DMS114 treated with DMSO at 0.1 percent for 48 hours (cell line): Measurements from ENCODE around the gene KRTAP21-2.
"Not testable (repeated sequence)": the region's sequence is repeated elsewhere in the genome, so short reads cannot be mapped to it uniquely, and the experiment has no call there.

ENCODE experiments used
- DNase-seq: peaks from one replicate; lab custom pipeline; 2025; ENCODE audit not compliant: unreplicated experiment; lab: John Stamatoyannopoulos, UW

Gene KRTAP21-2

DNA sequence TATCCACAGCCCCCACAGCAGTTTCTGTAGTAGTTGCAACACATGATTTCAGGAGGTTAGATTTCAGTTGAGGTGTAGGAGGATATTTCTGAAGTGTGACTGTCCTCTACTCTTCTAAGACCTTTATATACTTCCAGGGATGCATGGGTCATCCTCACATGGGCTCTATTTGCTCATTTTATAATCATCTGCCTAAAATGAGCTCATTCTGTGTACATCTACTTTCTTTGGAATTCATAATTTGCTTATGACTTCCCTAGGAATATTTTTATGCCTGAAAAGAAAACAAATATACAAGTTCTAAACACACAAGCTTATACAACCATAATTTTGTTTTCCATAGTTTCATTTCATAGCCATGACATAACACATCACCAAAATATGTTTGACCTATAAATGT lies at the start of gene KRTAP21-2:
Gene KRTAP21-2, minus strand, starts transcription at position 101 of the 400 bp plus-strand sequence. Its CDS starts 57 bp downstream, at position 44.
- DNase-seq, result no peak

DNA sequence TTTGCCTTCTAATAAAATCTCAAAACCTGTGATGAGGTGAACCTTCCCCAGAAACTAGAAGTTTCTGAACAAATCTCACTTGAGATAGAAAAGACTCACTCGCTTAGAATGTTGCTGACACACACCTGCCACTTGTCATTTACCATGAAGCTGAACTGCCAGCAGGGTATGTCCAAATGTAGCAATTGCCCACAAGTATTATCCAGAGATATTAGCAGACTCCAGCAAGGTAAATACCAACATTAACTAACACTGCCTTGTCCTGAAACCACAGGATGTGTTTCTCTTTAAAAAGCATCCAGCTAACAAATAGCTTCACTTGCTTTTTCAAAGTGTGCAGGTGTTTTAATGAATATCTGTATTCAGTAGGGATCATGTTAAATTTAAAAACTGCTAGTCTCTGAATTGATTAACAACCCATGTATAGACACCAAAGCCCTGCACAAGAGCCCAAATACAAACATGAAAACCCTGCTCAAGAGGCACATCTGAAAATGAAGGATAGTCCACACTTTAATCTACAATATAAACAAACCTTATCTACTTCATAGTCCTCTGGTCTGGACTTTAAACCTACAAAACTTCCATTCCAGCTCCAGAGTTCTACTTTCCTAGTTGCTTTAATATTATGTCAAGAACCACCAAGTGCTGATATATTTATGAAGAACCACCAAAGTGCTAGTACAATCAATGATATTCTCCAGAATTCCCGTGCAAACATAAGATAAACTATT lies 46.7 kb upstream of the KRTAP21-2 start:
- DNase-seq, result no peak

DNA sequence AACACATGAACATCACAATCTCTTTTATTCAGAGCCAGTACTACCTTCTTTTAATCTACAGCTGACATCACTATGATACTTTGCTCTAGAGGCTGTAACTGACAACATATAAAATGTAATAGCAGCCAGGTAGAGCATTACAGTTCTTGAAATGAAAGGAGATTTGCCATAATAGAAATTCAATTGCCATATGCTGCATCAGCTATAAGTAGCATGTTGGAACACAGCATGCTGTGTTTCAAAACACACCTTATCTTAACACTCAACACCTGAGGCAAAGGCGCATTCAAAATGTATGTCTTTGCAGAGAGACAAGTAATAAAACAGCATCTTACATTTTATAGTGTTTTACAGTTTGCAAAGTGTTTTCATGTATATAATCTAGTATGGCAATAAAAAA lies 32.2 kb upstream of the KRTAP21-2 start:
- no peak for DNase-seq

DNA sequence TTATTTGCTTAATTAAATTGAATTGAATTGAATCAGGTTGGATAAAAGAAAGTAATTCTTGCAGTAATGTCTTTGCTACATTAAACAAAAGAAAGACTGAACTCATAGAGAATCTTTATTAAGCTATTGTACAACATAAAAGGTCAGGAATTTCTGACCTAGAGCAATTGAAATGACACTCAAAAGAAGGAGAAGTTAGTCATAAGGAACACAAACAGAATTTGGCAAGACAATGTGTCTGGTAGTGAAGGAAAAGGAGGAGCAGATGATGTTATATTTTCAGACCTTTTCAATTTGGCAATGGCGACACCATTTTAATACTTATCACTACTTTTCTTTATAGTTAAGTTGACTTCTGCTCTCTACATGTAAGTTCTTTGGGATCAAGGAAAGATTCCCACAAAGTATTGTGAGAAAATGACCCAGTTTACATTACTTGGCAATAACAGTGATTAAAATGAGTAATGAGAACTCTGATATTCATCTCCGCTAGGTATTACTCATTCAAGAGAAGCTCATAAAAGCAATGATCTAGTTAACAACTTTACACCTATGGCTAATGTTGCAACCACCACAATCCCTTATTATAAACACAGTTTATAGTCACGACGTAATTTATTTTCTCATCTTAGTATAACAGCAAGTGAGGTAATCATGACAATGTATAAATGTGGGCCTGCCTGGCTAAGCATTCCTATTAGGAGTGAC lies 22.8 kb upstream of the KRTAP21-2 start:
- no peak for DNase-seq

DNA sequence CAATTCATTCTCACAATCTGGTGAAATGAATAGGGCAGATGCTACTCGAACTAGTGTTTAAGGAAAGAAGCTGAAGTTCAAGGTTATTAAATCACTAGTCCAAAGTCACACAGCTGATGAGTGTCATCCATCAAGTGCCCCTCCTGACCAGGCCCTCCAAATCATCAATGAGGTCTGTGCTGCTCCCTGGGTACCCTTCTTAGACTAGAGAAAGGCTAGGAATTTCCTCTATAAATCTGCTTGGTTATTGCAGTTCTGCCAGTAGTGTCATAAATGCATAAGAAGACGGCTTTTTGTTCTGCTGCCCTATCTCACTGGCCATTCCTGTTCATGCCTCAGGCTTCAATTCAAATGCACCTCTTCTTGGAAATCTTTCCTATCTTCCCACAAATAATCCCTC lies 13.7 kb upstream of the KRTAP21-2 start:
- DNase-seq, result no peak

DNA sequence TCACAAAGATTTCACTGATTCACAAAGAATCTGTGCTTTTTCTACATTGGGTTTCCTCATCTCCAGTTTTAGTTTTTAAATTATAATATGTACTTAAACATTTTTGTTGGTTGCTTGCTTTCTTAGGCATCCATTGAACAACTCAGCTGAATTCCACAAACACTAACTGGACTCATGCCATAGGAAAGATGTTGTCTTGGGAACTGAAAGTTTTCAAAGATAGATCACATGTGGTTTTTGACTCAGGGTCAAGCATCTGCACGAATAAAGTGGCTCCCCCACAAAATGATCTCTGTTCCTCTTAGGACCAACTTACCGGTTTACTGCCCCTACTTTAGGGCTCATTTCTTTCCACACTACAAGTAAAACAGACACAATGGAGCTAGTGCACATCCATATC lies 11.2 kb upstream of the KRTAP21-2 start:
- DNase-seq, result no peak

DNA sequence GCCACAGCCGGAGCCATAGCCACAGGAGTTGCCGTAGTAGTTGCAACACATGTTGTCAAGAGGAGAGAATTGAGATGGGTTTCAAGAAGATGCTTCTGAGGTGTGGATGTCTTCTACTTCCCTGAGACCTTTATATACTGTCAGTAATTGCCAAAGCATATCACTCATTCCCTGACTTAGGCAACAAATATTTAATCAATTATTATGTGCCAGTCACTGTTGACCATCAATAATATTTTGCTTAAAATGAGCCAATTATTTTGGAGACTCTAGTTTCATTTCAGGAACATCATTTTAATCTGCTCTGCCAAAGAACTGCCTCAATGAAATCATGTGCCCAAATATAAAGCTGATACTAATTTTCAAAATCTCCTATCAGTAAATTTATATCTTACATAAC lies 8.3 kb upstream of the KRTAP21-2 start, which contains the start of gene KRTAP21-1:
Gene KRTAP21-1, minus strand, starts transcription at position 101 of the 400 bp plus-strand sequence. Its CDS starts 50 bp downstream, at position 51.
- DNase-seq, result not testable (repeated sequence)

DNA sequence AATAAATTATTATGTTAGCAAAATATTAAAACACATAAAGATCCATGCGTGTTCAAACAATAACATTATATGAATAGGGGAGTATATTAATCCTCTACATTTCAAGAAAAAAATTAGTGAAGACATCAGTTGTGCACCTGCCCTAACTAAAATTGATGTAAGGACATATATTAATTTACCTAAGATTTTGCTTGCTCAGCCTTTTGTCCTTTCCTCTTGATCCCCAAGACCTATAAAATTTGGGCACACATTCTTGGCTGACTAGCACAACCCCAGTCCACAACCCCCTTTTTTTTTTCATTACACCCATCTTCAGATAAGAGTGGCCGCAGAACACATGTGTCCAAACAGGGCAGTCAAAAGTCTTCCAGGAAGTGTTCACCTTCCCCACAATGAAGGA lies 6.6 kb downstream of the KRTAP21-2 start:
- no peak for DNase-seq

DNA sequence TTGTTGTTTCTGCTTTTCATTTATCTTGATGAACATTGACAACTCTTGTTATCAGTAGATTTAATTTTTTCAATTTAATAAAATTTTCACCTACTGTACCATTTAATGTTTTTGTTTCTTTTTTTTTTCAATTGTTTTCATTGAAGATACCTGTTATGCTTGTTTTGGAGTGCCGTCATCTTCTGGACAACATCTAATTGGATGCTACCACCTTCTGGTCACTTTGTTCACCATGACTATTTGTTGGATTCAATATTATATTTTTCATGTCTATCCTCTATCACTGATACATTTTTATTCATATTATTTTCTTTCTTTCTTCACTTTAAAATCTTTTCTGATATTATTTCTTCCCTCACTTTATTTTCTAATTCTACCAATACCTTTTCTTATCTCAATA lies 14.0 kb downstream of the KRTAP21-2 start:
- no peak for DNase-seq

DNA sequence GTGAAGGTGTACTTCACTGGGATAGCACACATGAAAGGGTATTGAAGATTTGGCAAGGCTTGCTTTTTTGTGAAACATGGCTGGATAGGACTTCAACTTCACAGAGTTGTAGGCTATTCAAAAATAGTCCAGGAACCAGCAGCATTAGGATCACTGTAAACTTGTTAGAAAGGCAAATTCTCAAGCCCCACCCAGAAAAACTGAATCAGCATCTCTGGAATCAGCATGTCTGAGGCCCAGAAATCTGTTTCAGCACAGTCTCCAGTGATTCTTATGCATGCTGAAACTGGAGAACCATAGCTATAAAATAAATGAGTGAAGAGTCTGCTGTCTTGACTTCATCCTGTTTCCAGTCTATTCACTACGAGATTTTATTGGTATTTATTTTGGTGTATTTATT lies 20.3 kb downstream of the KRTAP21-2 start:
- DNase-seq, result no peak

DNA sequence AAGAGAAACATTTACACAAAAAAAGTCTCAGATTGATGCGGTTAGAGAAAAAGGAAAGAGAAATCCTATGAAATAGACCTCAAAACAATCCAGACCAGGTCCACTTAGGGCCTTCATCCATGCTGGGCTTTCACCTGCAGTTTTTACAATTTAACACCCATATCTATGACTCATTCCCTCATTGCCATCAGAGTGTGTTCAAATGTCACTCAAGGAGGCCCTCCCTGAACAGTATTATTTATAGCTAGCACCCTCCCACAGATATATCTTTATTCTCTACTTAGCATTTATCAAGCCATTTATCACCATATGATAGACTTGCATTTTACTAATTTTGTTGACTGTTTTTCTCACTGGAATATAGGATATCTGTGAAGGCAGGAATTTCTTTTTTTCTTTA lies 27.7 kb downstream of the KRTAP21-2 start:
- no peak for DNase-seq

DNA sequence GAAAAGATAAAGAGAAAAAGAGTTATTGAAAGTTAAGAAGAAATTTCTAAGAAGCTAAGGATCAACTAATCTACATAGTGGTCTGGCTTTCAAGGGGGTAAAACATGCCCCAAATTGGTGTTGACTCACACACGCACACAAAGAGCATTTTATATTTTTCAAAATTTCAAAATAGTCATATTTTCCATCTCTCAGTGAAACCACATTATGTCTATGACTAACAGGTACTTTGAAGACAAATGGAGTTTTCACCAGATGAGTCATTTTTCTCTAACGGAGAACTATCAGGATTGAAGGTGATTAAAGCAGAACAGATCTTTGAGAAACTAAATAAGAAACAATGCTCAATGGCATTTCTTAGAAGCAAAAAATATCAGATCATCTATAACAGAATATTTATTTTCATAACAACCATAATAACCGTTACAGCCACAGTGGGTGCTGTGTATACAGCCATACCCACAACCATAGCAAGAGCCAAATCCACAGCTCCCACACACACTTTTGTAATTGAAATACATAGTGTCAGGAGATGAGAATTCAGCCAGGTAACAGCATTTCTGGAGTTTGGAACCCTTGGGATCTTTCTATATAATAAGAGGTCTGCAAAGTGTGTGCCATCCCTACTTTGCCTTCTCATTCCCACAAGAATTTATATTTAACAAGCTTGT lies 28.7 kb downstream of the KRTAP21-2 start, which contains the start of gene KRTAP21-3:
Gene KRTAP21-3, minus strand, starts transcription at position 539 of the 671 bp plus-strand sequence. Its CDS starts 18 bp downstream, at position 521.
- no peak for DNase-seq

DNA sequence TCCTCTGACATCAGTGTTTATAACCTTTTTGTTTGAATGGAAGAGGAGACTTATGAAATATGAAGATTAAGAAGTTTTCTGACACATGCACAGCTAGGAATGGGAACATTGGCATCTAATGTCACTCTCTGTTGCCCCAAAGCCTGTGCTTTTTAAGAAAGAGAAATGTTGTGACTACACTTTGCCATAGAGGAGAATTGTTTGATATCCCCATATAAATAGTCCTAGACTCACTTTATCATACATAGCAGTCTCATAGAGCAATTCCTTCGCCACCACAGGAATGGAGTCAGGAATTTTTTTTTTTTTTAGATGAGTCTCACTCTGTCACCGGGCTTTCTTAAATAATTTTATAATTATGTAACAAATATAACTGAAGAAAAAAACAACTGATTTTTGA lies 30.0 kb downstream of the KRTAP21-2 start:
- no peak for DNase-seq

DNA sequence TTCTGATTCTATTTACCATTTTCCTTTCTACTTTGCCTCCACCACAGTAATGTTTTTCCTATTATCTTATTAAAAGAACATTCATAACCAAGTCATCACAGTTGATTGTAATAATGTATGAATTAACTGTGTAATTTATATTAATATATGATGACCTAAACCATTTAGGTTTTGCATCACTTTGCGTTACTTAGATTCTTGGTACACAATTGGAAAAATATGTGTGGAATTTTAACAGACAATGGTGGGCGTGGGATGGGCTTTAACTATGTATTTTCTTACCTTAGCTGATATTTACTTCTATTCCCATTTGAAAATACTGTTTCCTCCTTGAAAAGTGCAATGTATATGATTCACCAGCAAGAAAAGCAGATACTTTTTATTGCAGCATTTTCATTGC lies 32.1 kb downstream of the KRTAP21-2 start:
- DNase-seq, result no peak

DNA sequence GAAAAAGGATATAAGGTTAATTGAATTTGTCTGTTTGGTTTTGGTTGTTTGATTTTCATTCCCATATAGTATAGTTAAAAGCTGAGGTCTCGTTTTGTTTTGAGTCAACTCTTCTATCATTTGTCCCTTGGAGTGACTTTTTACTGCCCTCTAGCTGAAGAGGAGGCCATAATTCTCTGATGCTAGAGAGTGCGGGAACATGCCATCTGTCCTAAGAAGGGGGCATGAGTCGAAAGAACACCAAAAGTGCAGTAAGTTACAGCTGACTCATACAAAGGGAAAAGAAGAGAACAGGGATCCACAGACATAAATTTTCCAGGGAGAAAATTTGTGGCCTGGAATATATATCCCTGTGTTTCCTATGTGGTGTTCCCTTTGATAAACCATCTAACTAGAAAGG lies 32.6 kb downstream of the KRTAP21-2 start:
- no peak for DNase-seq

DNA sequence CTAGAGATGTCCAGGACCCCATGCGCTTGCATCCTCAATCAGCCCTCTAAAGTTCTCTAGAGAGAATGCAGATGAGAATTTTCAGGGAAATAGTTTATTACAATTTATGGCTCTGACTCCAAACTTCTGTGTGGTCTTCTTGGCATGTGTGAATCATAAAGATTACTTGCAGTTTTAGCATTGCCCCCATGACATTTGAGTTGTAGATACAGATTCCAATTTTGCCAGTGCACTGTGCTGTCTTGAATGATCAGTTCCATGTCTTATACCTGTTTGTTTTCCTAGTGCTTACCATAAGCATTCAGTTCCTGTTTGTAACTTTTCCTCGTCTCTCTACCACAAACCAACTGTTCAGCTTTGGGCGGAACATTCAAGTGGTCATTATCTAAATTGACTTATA lies 33.3 kb downstream of the KRTAP21-2 start:
- DNase-seq, result no peak

DNA sequence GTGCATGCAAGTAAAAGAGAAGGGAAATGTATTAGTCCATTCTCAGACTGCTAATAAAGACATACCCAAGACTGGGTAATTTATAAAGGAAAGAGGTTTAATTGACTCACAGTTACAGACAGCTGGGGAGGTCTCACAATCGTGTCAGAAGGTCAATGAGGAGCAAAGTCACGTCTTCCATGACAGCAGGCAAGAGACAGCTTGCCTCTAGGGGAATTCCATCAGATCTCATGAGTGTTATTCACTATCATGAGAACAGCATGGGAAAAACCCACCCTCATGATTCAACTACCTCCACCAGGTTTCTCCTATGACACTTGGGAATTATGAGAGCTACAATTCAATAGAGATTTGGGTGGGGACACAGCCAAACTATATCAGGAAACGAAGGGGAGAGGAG lies 36.6 kb downstream of the KRTAP21-2 start:
- DNase-seq, result no peak

DNA sequence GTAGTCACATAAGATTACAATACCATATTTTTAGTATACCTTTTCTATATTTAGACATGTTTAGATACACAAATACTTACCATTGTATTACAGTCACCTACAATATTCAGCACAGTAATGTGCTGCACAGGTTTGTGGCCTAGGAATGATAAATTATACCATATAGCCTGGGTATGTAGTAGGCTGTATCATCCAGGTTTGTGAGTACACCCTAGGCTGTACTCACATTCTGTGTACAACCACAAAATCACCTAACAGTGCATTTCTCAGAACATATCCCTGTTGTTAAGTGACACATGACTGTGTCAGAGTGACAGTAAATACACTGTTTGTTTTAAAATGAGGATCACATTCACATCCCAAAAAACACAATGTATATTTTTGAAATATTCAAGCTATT lies 39.6 kb downstream of the KRTAP21-2 start:
- no peak for DNase-seq
